ENCODE measurements around the gene COG1. TPM values are rescaled to one million over a fixed set of nuclear protein-coding genes. Genes with fewer than 3 reads are reported as not detected.

Gene COG1
- total and polyA plus RNA-seq, 9 of the 15 experiments (the other 6 are each of a cell fraction or from before 2014, with no cell fraction given), result 9.5 to 26.8 (median 12.9) TPM

- no peak for TF ChIP-seq ZBTB26 (CRISPR knock-in tag; IDR thresholded peaks at IDR 0.05)
- TF ChIP-seq THAP7 (CRISPR knock-in tag; IDR thresholded peaks at IDR 0.05), result no peak
- no peak for TF ChIP-seq HMG20B (CRISPR knock-in tag; IDR thresholded peaks at IDR 0.05)
- no peak for TF ChIP-seq SMARCA4 (IDR thresholded peaks at IDR 0.05)
- TF ChIP-seq CHCHD3 (CRISPR knock-in tag; IDR thresholded peaks at IDR 0.05), result no peak
- no peak for TF ChIP-seq NR2C1 (IDR thresholded peaks at IDR 0.05)
- TF ChIP-seq NR2C1 (tag; IDR thresholded peaks at IDR 0.05), result no peak
- TF ChIP-seq FOXM1 (IDR thresholded peaks at IDR 0.05; ENCODE audit: low read depth), result no peak
- TF ChIP-seq FOXM1 (CRISPR knock-in tag; IDR thresholded peaks at IDR 0.05; ENCODE audit: low read depth), result no peak
- TF ChIP-seq MYC (IDR thresholded peaks at IDR 0.05; ENCODE audit: low read depth, low read length), result peak; percentile 69
- TF ChIP-seq MYC (CRISPR knock-in tag; IDR thresholded peaks at IDR 0.05; ENCODE audit: borderline replicate concordance, low read depth), result no peak
- no peak for TF ChIP-seq MYNN (IDR thresholded peaks at IDR 0.05)
- TF ChIP-seq MYNN (CRISPR knock-in tag; IDR thresholded peaks at IDR 0.05), result no peak
- no peak for TF ChIP-seq HCFC1 (IDR thresholded peaks at IDR 0.05; ENCODE audit: low read depth, low read length)
- no peak for TF ChIP-seq ZMIZ1 (IDR thresholded peaks at IDR 0.05; ENCODE audit: low read depth in 2 of 2, low read length in 2 of 2)
- TF ChIP-seq TSC22D4 (tag; IDR thresholded peaks at IDR 0.05), result no peak
- TF ChIP-seq GABPB1 (CRISPR knock-in tag; IDR thresholded peaks at IDR 0.05), result peak; percentile 78; the same call in 1 of the 2 replicates
- no peak for TF ChIP-seq KHSRP (IDR thresholded peaks at IDR 0.05)
- TF ChIP-seq ZNF431 (CRISPR knock-in tag; IDR thresholded peaks at IDR 0.05), result no peak
- TF ChIP-seq ZNF589 (CRISPR knock-in tag; IDR thresholded peaks at IDR 0.05; ENCODE audit: low read depth), result no peak
- TF ChIP-seq DMBX1 (CRISPR knock-in tag; IDR thresholded peaks at IDR 0.05; ENCODE audit: borderline replicate concordance), result no peak
- TF ChIP-seq HEY1 (CRISPR knock-in tag; IDR thresholded peaks at IDR 0.05; ENCODE audit: borderline replicate concordance), result no peak
- TF ChIP-seq ZNF695 (CRISPR knock-in tag; IDR thresholded peaks at IDR 0.05), result no peak
- no peak for TF ChIP-seq ZNF311 (CRISPR knock-in tag; IDR thresholded peaks at IDR 0.05)
- TF ChIP-seq BRF1 (IDR thresholded peaks at IDR 0.05; ENCODE audit: borderline replicate concordance, extremely low read depth, insufficient read length), result no peak
- TF ChIP-seq ZKSCAN8 (CRISPR knock-in tag; IDR thresholded peaks at IDR 0.05), result no peak
Observed at GRCh38 chr17:73192206-73192893, 505 bp upstream of the COG1 start (continued).

Measured in K562 (cell line).